ENCODE data around the gene MYO3B.

GRCh38 chr2:170404846-170405245, 226.9 kb downstream of the MYO3B start:
- TF ChIP-seq CTCF (IDR thresholded peaks at IDR 0.05) (no peak), ZFX (IDR thresholded peaks at IDR 0.05; ENCODE audit: borderline replicate concordance) (no peak)
